Left ventricle myocardium inferior (tissue), 1 donor: Measurements from ENCODE around the gene TSG101. TPM values are rescaled to one million over a fixed set of nuclear protein-coding genes. Genes with fewer than 3 reads are reported as not detected.

ENCODE experiments used
- DNase-seq: peaks from one replicate; pipeline ENCODE4 v3.0.0-alpha.2; 2020
- H3K27ac ChIP-seq: fragments of 200-600 bp; replicated peaks from 2 replicates; pipeline ENCODE4 v1.8.0; 2021
- H3K27me3 ChIP-seq: fragments of 200-600 bp; 2 replicates; pipeline ENCODE4 v1.8.0; 2021; ENCODE audit warnings: low read depth
- H3K36me3 ChIP-seq: fragments of 200-600 bp; 2 replicates; pipeline ENCODE4 v1.8.0; 2021
- H3K4me1 ChIP-seq: fragments of 200-600 bp; 2 replicates; pipeline ENCODE4 v1.8.0; 2021
- H3K4me3 ChIP-seq: fragments of 200-600 bp; 2 replicates; pipeline ENCODE4 v1.8.0; 2021; ENCODE audit warnings: mild to moderate bottlenecking, moderate library complexity
- H3K9me3 ChIP-seq: fragments of 200-600 bp; replicated peaks from 2 replicates; pipeline ENCODE4 v1.8.0; 2021
- intact Hi-C: fragments of 100-400 bp; cut with micrococcal nuclease; formaldehyde crosslinking; loops from one replicate; pipeline ENCODE4 v1.11.0; 2022
- total RNA-seq: library from RNA; stranded (reverse); fragmentation: NEBNext Ultra II Directional; extraction: Animal tissue kit (Norgen Biotek cat#: 25700); gene quantifications from one replicate; pipeline ENCODE4 v1.2.1, GENCODE V29; 2021
- TF ChIP-seq, protein P1 (sequence below): fragments of 200-600 bp; IDR thresholded peaks from 2 replicates; pipeline ENCODE4 v1.8.0; 2021; ENCODE audit warnings: antibody characterized with exemption, mild to moderate bottlenecking, borderline replicate concordance
- donor health status: DM: no; HTN: yes; CAD: no; lungs with severe emphysema.

TSG101 gene
- total RNA-seq, 1 donor from 2014 or later: 70.9 TPM

DNA sequence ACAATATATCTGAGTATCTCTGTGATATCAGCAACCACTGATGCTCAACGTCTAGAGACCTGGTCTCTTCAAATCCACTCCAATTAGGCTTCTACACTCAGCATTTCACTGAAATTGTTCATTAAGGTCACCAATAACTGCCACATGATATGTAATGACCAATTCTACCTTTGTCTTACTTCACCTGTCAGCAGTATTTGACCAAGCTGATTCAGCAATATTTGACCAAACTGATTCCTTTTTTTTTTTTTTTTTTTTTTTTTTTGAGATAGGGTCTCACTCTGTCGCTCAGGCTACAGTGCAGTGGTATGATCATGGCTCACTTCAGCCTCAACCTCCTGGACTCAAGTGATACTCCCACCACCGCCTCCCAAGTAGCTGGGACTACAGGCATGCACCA, 5.6 kb downstream of the TSG101 start:
- no peak overlapping the region for H3K27ac ChIP-seq
- H3K9me3 ChIP-seq: no peaks in the 10 kb centered on the region
- DNase-seq: no peak
- no peak overlapping the region for H3K4me3 ChIP-seq
- intact Hi-C loops: no loop called here
- H3K4me1 ChIP-seq: peaks cover 28% of the 10 kb centered on the region
- no peaks in the 10 kb centered on the region for H3K27me3 ChIP-seq
- TF ChIP-seq, protein P1, sequence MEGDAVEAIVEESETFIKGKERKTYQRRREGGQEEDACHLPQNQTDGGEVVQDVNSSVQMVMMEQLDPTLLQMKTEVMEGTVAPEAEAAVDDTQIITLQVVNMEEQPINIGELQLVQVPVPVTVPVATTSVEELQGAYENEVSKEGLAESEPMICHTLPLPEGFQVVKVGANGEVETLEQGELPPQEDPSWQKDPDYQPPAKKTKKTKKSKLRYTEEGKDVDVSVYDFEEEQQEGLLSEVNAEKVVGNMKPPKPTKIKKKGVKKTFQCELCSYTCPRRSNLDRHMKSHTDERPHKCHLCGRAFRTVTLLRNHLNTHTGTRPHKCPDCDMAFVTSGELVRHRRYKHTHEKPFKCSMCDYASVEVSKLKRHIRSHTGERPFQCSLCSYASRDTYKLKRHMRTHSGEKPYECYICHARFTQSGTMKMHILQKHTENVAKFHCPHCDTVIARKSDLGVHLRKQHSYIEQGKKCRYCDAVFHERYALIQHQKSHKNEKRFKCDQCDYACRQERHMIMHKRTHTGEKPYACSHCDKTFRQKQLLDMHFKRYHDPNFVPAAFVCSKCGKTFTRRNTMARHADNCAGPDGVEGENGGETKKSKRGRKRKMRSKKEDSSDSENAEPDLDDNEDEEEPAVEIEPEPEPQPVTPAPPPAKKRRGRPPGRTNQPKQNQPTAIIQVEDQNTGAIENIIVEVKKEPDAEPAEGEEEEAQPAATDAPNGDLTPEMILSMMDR: no peak
- H3K36me3 ChIP-seq: peaks cover 18% of the 10 kb centered on the region

- Histone ChIP-seq H3K27me3 (no peaks in the 10 kb centered on the region), H3K4me1 (no peaks in the 10 kb centered on the region), H3K27ac (no peak overlapping the region), H3K9me3 (no peaks in the 10 kb centered on the region), H3K36me3 (peaks cover 84% of the 10 kb centered on the region), H3K4me3 (no peak overlapping the region)
- no peak for DNase-seq
- TF ChIP-seq, protein P1: no peak
- intact Hi-C loops: no loop called here
Measured at GRCh38 chr11:18502352-18502751, 24.4 kb downstream of the TSG101 start.

- peaks cover 84% of the 10 kb centered on the region for H3K36me3 ChIP-seq
- intact Hi-C loops: no loop called here
- no peaks in the 10 kb centered on the region for H3K4me1 ChIP-seq
- H3K4me3 ChIP-seq: no peak overlapping the region
- TF ChIP-seq, protein P1: no peak
- no peak for DNase-seq
- no peaks in the 10 kb centered on the region for H3K27me3 ChIP-seq
- H3K27ac ChIP-seq: no peak overlapping the region
- no peaks in the 10 kb centered on the region for H3K9me3 ChIP-seq
Measured at GRCh38 chr11:18501629-18502028, 25.1 kb downstream of the TSG101 start.

- TF ChIP-seq, protein P1: no peak
- H3K9me3 ChIP-seq: no peaks in the 10 kb centered on the region
- no peak for DNase-seq
- no peak overlapping the region for H3K4me3 ChIP-seq
- intact Hi-C loops: no loop called here
- H3K36me3 ChIP-seq: peaks cover 75% of the 10 kb centered on the region
- peaks cover 7% of the 10 kb centered on the region for H3K4me1 ChIP-seq
- no peak overlapping the region for H3K27ac ChIP-seq
- no peaks in the 10 kb centered on the region for H3K27me3 ChIP-seq
Measured at GRCh38 chr11:18498039-18498438, 28.7 kb downstream of the TSG101 start.

DNA sequence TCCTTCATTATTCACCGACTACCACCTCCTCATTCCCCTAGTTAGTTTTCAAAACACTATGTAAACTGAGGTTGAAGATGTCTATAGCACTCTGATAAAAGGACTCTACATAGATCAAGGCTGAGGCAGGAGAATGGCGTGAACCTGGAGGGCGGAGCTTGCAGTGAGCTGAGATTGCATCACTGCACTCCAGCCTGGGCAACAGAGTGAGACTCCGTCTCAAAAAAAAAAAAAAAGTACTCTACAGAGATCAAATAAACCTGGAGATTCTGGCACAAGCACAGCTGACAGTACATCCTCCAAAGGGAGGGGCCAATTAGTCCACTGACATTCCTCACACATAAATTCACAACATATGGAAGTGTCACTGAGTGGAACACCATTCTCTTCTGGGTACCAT, 31.0 kb downstream of the TSG101 start:
- TF ChIP-seq, protein P1: no peak
- no peak overlapping the region for H3K27ac ChIP-seq
- H3K27me3 ChIP-seq: no peaks in the 10 kb centered on the region
- no peak overlapping the region for H3K4me3 ChIP-seq
- intact Hi-C loops: no loop called here
- peaks cover 62% of the 10 kb centered on the region for H3K36me3 ChIP-seq
- no peaks in the 10 kb centered on the region for H3K9me3 ChIP-seq
- DNase-seq: no peak
- peaks cover 15% of the 10 kb centered on the region for H3K4me1 ChIP-seq

- no peak overlapping the region for H3K4me3 ChIP-seq
- intact Hi-C loops: no loop called here
- H3K36me3 ChIP-seq: peaks cover 62% of the 10 kb centered on the region
- H3K9me3 ChIP-seq: no peaks in the 10 kb centered on the region
- peaks cover 15% of the 10 kb centered on the region for H3K4me1 ChIP-seq
- no peaks in the 10 kb centered on the region for H3K27me3 ChIP-seq
- TF ChIP-seq, protein P1: no peak
- H3K27ac ChIP-seq: no peak overlapping the region
- DNase-seq: no peak
Measured at GRCh38 chr11:18495271-18495670, 31.5 kb downstream of the TSG101 start.
